H1 (cell line): ENCODE results near the gene PGLYRP1. TPM values are rescaled to one million over a fixed set of nuclear protein-coding genes. Genes with fewer than 3 reads are reported as not detected.

Experiments
- CHD1 ChIP-seq: IDR thresholded peaks from 2 replicates; pipeline ENCODE4 v1.6.1; 2012; ENCODE audit warnings: low read depth, low read length, improper control_type of control experiment
- KDM4A ChIP-seq: IDR thresholded peaks from one replicate; pipeline ENCODE4 v1.7.1; 2012; ENCODE audit warnings: low read depth, mild to moderate bottlenecking, moderate library complexity, low read length, inconsistent platforms; ENCODE audit not compliant: severe bottlenecking
- KDM5A ChIP-seq: fragments of 200-600 bp; IDR thresholded peaks from 2 replicates; pipeline ENCODE4 v1.7.1; 2012; ENCODE audit warnings: mild to moderate bottlenecking, low read length, inconsistent platforms, mixed read lengths
- SP2 ChIP-seq: IDR thresholded peaks from 2 replicates; pipeline ENCODE4 v1.6.1; 2012; ENCODE audit warnings: mild to moderate bottlenecking, low read length, inconsistent platforms
- TAF1 ChIP-seq: IDR thresholded peaks from 2 replicates; pipeline ENCODE4 v1.6.1; 2011; ENCODE audit warnings: mild to moderate bottlenecking, low read depth, low read length
- polyA plus RNA-seq, 7 experiments: library from polyadenylated mRNA; depleted of rRNA in 3 of 7; stranded (reverse) in 5 of 7; unstranded in 2 of 7; fragments of >200 nt in 5 of 7; fragments of 200-250 nt in 2 of 7; gene quantifications; 1 replicate in 5 of 7; 2 replicates in 1 of 7; 4 replicates in 1 of 7; pipeline versions ENCODE4 v1.2.1 to v1.2.3, GENCODE V29; 2011 to 2013; ENCODE audit warnings: missing spikeins in 2 of 7, mixed read lengths in 2 of 7
- total RNA-seq: library from RNA; stranded (reverse); fragmentation: NEBNext Ultra II Directional; extraction: Animal tissue kit (Norgen Biotek cat#: 25700); gene quantifications from 2 replicates; pipeline ENCODE4 v1.2.1, GENCODE V29; 2021
- TF ChIP-seq, protein P1 (sequence below): fragments of 300-600 bp; sonication (generic); IDR thresholded peaks from 2 replicates; pipeline ENCODE4 v1.7.1; 2012; ENCODE audit warnings: low read length, moderate library complexity, mild to moderate bottlenecking, inconsistent platforms; ENCODE audit not compliant: insufficient replicate concordance

The PGLYRP1 gene
- total and polyA plus RNA-seq, 2 of the 8 experiments (the other 6 are each of a cell fraction or from before 2014, with no cell fraction given), result not detected

DNA sequence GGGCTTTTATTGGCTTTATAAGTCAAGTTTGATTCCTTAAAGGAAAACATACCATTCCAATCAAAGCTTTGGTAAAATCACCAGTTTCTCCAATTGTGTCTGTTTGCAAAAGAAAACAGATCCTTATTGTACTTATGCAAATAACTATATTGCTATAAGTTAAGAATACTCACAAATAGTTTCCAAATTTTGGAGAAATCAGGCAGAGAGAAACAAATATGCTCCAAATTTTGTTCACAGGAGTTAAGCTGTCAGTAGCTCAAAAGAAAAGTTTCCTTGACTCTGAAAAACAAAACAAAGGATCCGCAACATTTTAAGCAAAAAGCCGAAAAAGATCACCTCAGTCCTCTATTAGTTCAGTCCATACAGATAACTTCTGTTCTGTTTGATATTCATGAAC is 37.2 kb upstream of the PGLYRP1 start (continued):
- TF ChIP-seq, protein P1, sequence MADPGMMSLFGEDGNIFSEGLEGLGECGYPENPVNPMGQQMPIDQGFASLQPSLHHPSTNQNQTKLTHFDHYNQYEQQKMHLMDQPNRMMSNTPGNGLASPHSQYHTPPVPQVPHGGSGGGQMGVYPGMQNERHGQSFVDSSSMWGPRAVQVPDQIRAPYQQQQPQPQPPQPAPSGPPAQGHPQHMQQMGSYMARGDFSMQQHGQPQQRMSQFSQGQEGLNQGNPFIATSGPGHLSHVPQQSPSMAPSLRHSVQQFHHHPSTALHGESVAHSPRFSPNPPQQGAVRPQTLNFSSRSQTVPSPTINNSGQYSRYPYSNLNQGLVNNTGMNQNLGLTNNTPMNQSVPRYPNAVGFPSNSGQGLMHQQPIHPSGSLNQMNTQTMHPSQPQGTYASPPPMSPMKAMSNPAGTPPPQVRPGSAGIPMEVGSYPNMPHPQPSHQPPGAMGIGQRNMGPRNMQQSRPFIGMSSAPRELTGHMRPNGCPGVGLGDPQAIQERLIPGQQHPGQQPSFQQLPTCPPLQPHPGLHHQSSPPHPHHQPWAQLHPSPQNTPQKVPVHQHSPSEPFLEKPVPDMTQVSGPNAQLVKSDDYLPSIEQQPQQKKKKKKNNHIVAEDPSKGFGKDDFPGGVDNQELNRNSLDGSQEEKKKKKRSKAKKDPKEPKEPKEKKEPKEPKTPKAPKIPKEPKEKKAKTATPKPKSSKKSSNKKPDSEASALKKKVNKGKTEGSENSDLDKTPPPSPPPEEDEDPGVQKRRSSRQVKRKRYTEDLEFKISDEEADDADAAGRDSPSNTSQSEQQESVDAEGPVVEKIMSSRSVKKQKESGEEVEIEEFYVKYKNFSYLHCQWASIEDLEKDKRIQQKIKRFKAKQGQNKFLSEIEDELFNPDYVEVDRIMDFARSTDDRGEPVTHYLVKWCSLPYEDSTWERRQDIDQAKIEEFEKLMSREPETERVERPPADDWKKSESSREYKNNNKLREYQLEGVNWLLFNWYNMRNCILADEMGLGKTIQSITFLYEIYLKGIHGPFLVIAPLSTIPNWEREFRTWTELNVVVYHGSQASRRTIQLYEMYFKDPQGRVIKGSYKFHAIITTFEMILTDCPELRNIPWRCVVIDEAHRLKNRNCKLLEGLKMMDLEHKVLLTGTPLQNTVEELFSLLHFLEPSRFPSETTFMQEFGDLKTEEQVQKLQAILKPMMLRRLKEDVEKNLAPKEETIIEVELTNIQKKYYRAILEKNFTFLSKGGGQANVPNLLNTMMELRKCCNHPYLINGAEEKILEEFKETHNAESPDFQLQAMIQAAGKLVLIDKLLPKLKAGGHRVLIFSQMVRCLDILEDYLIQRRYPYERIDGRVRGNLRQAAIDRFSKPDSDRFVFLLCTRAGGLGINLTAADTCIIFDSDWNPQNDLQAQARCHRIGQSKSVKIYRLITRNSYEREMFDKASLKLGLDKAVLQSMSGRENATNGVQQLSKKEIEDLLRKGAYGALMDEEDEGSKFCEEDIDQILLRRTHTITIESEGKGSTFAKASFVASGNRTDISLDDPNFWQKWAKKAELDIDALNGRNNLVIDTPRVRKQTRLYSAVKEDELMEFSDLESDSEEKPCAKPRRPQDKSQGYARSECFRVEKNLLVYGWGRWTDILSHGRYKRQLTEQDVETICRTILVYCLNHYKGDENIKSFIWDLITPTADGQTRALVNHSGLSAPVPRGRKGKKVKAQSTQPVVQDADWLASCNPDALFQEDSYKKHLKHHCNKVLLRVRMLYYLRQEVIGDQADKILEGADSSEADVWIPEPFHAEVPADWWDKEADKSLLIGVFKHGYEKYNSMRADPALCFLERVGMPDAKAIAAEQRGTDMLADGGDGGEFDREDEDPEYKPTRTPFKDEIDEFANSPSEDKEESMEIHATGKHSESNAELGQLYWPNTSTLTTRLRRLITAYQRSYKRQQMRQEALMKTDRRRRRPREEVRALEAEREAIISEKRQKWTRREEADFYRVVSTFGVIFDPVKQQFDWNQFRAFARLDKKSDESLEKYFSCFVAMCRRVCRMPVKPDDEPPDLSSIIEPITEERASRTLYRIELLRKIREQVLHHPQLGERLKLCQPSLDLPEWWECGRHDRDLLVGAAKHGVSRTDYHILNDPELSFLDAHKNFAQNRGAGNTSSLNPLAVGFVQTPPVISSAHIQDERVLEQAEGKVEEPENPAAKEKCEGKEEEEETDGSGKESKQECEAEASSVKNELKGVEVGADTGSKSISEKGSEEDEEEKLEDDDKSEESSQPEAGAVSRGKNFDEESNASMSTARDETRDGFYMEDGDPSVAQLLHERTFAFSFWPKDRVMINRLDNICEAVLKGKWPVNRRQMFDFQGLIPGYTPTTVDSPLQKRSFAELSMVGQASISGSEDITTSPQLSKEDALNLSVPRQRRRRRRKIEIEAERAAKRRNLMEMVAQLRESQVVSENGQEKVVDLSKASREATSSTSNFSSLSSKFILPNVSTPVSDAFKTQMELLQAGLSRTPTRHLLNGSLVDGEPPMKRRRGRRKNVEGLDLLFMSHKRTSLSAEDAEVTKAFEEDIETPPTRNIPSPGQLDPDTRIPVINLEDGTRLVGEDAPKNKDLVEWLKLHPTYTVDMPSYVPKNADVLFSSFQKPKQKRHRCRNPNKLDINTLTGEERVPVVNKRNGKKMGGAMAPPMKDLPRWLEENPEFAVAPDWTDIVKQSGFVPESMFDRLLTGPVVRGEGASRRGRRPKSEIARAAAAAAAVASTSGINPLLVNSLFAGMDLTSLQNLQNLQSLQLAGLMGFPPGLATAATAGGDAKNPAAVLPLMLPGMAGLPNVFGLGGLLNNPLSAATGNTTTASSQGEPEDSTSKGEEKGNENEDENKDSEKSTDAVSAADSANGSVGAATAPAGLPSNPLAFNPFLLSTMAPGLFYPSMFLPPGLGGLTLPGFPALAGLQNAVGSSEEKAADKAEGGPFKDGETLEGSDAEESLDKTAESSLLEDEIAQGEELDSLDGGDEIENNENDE, result no peak
- no peak for TF ChIP-seq SP2
- no peak for TF ChIP-seq KDM4A
- TF ChIP-seq CHD1, result no peak
- no peak for TF ChIP-seq KDM5A
- TF ChIP-seq TAF1, result no peak
